ENCODE results near the gene POU5F2. TPM values are rescaled to one million over a fixed set of nuclear protein-coding genes. Genes with fewer than 3 reads are reported as not detected.

Gene POU5F2
- total RNA-seq, 1 experiment from 2014 or later, result 0.22 TPM

GRCh38 chr5:93789173-93790067 is 48.0 kb upstream of the POU5F2 start:
- Histone ChIP-seq H3K56ac (ENCODE audit: insufficient read length, low read depth, low read length) (no peak overlapping the region), H3K18ac (ENCODE audit: insufficient read length, low read depth, low read length) (no peak overlapping the region), H2AFZ (ENCODE audit: low read length) (no peak overlapping the region), H2BK15ac (ENCODE audit: low read depth, low read length) (no peak overlapping the region), H3K27ac (ENCODE audit: insufficient read length, low read depth, low read length) (no peak overlapping the region), H3K4me1 (ENCODE audit: insufficient read depth, low read length) (no peaks in the 10 kb centered on the region), H3K79me1 (ENCODE audit: insufficient read depth, low read depth, low read length, poor library complexity, severe bottlenecking) (no peaks in the 10 kb centered on the region), H2BK20ac (ENCODE audit: low read depth, low read length, poor library complexity, severe bottlenecking) (no peak overlapping the region), H3K14ac (ENCODE audit: insufficient read depth, low read length) (no peak overlapping the region), H2BK120ac (ENCODE audit: low read depth, low read length, poor library complexity, severe bottlenecking) (no peak overlapping the region), H3K9ac (ENCODE audit: extremely low read depth, insufficient read length, low read length) (no peak overlapping the region), H4K5ac (ENCODE audit: insufficient read length, low read depth, low read length) (no peak overlapping the region), H4K20me1 (ENCODE audit: control insufficient read depth, insufficient read depth, insufficient read length) (no peaks in the 10 kb centered on the region), H3K23ac (ENCODE audit: insufficient read length, low read depth, low read length) (no peak overlapping the region), H3K27me3 (ENCODE audit: insufficient read depth, low read length) (no peaks in the 10 kb centered on the region), H3K4ac (ENCODE audit: low read depth, low read length) (no peak overlapping the region), H3K9me3 (ENCODE audit: control insufficient read depth, low read depth, low read length) (no peaks in the 10 kb centered on the region), H3K79me2 (ENCODE audit: insufficient read depth, low read length) (no peaks in the 10 kb centered on the region), H2AK5ac (ENCODE audit: insufficient read length, low read length) (no peak overlapping the region), H3K4me2 (ENCODE audit: insufficient read depth, insufficient read length, low read length) (no peak overlapping the region), H3T11ph (ENCODE audit: low read length) (no peak overlapping the region), H3K23me2 (ENCODE audit: insufficient read length, low read depth, low read length, poor library complexity, severe bottlenecking) (no peaks in the 10 kb centered on the region), H2BK5ac (ENCODE audit: insufficient read length, low read length) (no peak overlapping the region), H2BK12ac (ENCODE audit: insufficient read length, low read depth, low read length) (no peak overlapping the region), H4K8ac (replicated peaks; ENCODE audit: insufficient read length, low read depth, low read length) (no peak overlapping the region), H4K91ac (ENCODE audit: insufficient read length, low read depth, low read length) (no peak overlapping the region)
- no CpG with 5 or more reads among the region's 5 CpGs for WGBS (ENCODE audit: extremely low coverage, insufficient read length, low lambda C conversion rate)
- Mint-ChIP-seq H3K4me3 (no peak overlapping the region), H3K9me3 (no peaks in the 10 kb centered on the region), H3K36me3 (ENCODE audit: insufficient read depth in 1 of 3, low read depth in 3 of 3) (no peaks in the 10 kb centered on the region), H3K27ac (no peak overlapping the region), H3K27me3 (ENCODE audit: low read depth) (no peaks in the 10 kb centered on the region), H3K4me1 (no peaks in the 10 kb centered on the region)
- no peak for DNase-seq
- TF ChIP-seq CTCF (conservative IDR thresholded peaks at IDR 0.05), result no peak

All from H9 (cell line).